ENCODE measurements around the gene ZNF544. TPM values are rescaled to one million over a fixed set of nuclear protein-coding genes. Genes with fewer than 3 reads are reported as not detected.

Gene ZNF544
- polyA plus RNA-seq, 1 donor from 2014 or later: 22.7 TPM

DNA sequence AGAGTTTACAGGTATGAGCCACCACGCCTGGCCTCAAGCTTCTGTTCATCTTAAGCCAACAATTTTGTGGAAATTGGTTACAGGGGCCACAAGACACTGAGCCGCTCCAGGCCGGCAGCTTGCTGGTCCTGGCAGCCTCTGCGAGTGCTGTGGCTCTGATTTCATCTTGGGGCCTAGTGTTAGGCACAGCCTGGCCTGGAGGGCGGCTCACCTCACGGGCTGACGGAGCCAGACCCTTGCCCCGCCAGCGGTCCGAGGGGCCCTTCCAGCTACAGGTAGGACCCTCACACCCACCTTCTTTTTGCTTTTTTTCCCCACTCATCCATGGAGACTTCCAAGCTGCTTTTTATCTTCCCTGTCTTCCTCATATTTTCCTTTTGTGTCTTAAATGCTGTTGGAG is 8.6 kb downstream of the ZNF544 start:
- H3K27me3 ChIP-seq (ENCODE audit: insufficient read depth, low read depth, low read length): no peaks in the 10 kb centered on the region
- H3K9ac ChIP-seq (ENCODE audit: low read length): no peak overlapping the region
- peaks cover 12% of the 10 kb centered on the region for H3K36me3 ChIP-seq (ENCODE audit: insufficient read depth, low read length)
- H3K9me3 ChIP-seq (ENCODE audit: low read length): peaks cover 25% of the 10 kb centered on the region
- no peaks in the 10 kb centered on the region for H3K79me2 ChIP-seq (replicated peaks; ENCODE audit: insufficient read depth, low read length)
- no peaks in the 10 kb centered on the region for H3K9me2 ChIP-seq (ENCODE audit: insufficient read depth, low read length)
- no peak overlapping the region for H3K4me3 ChIP-seq (ENCODE audit: low read length)
- H3K27ac ChIP-seq (ENCODE audit: low read length): no peak overlapping the region
- H3F3A ChIP-seq (ENCODE audit: insufficient read depth, low read length, poor library complexity, severe bottlenecking): no peaks in the 10 kb centered on the region
- TF ChIP-seq MXI1 (conservative IDR thresholded peaks at IDR 0.05; ENCODE audit: poor library complexity, severe bottlenecking): no peak
- TF ChIP-seq, protein P1, sequence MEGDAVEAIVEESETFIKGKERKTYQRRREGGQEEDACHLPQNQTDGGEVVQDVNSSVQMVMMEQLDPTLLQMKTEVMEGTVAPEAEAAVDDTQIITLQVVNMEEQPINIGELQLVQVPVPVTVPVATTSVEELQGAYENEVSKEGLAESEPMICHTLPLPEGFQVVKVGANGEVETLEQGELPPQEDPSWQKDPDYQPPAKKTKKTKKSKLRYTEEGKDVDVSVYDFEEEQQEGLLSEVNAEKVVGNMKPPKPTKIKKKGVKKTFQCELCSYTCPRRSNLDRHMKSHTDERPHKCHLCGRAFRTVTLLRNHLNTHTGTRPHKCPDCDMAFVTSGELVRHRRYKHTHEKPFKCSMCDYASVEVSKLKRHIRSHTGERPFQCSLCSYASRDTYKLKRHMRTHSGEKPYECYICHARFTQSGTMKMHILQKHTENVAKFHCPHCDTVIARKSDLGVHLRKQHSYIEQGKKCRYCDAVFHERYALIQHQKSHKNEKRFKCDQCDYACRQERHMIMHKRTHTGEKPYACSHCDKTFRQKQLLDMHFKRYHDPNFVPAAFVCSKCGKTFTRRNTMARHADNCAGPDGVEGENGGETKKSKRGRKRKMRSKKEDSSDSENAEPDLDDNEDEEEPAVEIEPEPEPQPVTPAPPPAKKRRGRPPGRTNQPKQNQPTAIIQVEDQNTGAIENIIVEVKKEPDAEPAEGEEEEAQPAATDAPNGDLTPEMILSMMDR (IDR thresholded peaks at IDR 0.05; ENCODE audit: poor library complexity, severe bottlenecking): no peak
- TF ChIP-seq POLR2AphosphoS5 (IDR thresholded peaks at IDR 0.05): no peak
- no peak for TF ChIP-seq TAF1 (IDR thresholded peaks at IDR 0.05; ENCODE audit: low read depth)
- no peak for TF ChIP-seq EZH2 (IDR thresholded peaks at IDR 0.05; ENCODE audit: borderline replicate concordance, insufficient read depth, low read length, poor library complexity, severe bottlenecking)
- TF ChIP-seq EP300 (conservative IDR thresholded peaks at IDR 0.05; ENCODE audit: poor library complexity, severe bottlenecking): no peak
- TF ChIP-seq, protein P2, sequence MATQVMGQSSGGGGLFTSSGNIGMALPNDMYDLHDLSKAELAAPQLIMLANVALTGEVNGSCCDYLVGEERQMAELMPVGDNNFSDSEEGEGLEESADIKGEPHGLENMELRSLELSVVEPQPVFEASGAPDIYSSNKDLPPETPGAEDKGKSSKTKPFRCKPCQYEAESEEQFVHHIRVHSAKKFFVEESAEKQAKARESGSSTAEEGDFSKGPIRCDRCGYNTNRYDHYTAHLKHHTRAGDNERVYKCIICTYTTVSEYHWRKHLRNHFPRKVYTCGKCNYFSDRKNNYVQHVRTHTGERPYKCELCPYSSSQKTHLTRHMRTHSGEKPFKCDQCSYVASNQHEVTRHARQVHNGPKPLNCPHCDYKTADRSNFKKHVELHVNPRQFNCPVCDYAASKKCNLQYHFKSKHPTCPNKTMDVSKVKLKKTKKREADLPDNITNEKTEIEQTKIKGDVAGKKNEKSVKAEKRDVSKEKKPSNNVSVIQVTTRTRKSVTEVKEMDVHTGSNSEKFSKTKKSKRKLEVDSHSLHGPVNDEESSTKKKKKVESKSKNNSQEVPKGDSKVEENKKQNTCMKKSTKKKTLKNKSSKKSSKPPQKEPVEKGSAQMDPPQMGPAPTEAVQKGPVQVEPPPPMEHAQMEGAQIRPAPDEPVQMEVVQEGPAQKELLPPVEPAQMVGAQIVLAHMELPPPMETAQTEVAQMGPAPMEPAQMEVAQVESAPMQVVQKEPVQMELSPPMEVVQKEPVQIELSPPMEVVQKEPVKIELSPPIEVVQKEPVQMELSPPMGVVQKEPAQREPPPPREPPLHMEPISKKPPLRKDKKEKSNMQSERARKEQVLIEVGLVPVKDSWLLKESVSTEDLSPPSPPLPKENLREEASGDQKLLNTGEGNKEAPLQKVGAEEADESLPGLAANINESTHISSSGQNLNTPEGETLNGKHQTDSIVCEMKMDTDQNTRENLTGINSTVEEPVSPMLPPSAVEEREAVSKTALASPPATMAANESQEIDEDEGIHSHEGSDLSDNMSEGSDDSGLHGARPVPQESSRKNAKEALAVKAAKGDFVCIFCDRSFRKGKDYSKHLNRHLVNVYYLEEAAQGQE (IDR thresholded peaks at IDR 0.05; ENCODE audit: borderline replicate concordance): no peak
- TF ChIP-seq SMC3 (conservative IDR thresholded peaks at IDR 0.05; ENCODE audit: poor library complexity): no peak
- no peak for TF ChIP-seq RAD21 (conservative IDR thresholded peaks at IDR 0.05)
- H3K4me2 ChIP-seq (ENCODE audit: low read length): no peak overlapping the region
- no peak overlapping the region for H2AFZ ChIP-seq (ENCODE audit: low read depth, low read length)
- H4K20me1 ChIP-seq (ENCODE audit: insufficient read depth): no peaks in the 10 kb centered on the region

DNA sequence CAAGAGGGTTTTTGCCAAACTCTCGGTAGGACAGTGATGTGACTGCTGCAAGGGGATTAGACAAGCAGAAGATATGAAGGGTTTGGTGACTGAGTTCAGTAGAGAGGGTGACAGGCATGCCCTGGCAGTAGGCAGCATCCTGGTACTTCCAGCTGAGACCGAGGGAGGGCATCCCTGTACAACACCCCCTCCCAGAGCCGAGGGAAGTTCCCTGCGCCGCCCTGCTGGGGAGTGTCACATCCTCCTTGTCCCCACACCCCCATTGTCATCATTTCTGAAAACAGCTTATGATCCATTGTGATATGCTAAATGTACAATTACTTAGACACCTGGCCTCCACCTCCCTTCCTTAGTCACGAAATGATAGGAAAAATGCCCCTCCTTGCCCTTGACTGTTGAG is 14.6 kb downstream of the ZNF544 start:
- Histone ChIP-seq H3K79me2 (replicated peaks; ENCODE audit: insufficient read depth, low read length) (no peaks in the 10 kb centered on the region), H4K20me1 (ENCODE audit: insufficient read depth) (no peaks in the 10 kb centered on the region), H3K9ac (ENCODE audit: low read length) (no peak overlapping the region), H3K27me3 (ENCODE audit: insufficient read depth, low read depth, low read length) (no peaks in the 10 kb centered on the region), H3F3A (ENCODE audit: insufficient read depth, low read length, poor library complexity, severe bottlenecking) (no peaks in the 10 kb centered on the region), H3K9me3 (ENCODE audit: low read length) (peaks cover 47% of the 10 kb centered on the region), H3K27ac (ENCODE audit: low read length) (no peak overlapping the region), H3K4me2 (ENCODE audit: low read length) (no peak overlapping the region), H3K36me3 (ENCODE audit: insufficient read depth, low read length) (peaks cover 18% of the 10 kb centered on the region), H3K4me3 (ENCODE audit: low read length) (no peak overlapping the region), H2AFZ (ENCODE audit: low read depth, low read length) (no peak overlapping the region), H3K9me2 (ENCODE audit: insufficient read depth, low read length) (no peaks in the 10 kb centered on the region)
- TF ChIP-seq MXI1 (conservative IDR thresholded peaks at IDR 0.05; ENCODE audit: poor library complexity, severe bottlenecking) (no peak), POLR2AphosphoS5 (IDR thresholded peaks at IDR 0.05) (no peak), TAF1 (IDR thresholded peaks at IDR 0.05; ENCODE audit: low read depth) (no peak), EP300 (conservative IDR thresholded peaks at IDR 0.05; ENCODE audit: poor library complexity, severe bottlenecking) (no peak), EZH2 (IDR thresholded peaks at IDR 0.05; ENCODE audit: borderline replicate concordance, insufficient read depth, low read length, poor library complexity, severe bottlenecking) (no peak), RAD21 (conservative IDR thresholded peaks at IDR 0.05) (no peak), SMC3 (conservative IDR thresholded peaks at IDR 0.05; ENCODE audit: poor library complexity) (no peak)
- TF ChIP-seq, protein P1 (IDR thresholded peaks at IDR 0.05; ENCODE audit: poor library complexity, severe bottlenecking): no peak
- TF ChIP-seq, protein P2 (IDR thresholded peaks at IDR 0.05; ENCODE audit: borderline replicate concordance): no peak

All from neural cell (in vitro differentiated cells).